ENCODE measurements around the gene CTSK.
"Not testable (repeated sequence)": the region's sequence is repeated elsewhere in the genome, so short reads cannot be mapped to it uniquely, and the experiment has no call there.

CTSK gene

GRCh38 chr1:150808121-150808520 lies at the start of gene CTSK:
CTSK (minus strand) TSS chr1:150808260; CDS start chr1:150806805, 1,455 bp downstream.
- DNase-seq: peak in 22 of 42 donors; percentile 3 to 55 (median 24)
- intact Hi-C loops (cut with DNase I): no loop called here

GRCh38 chr1:150852734-150853133 lies 44.7 kb upstream of the CTSK start:
- intact Hi-C loops (cut with DNase I); DNase-seq: not testable (repeated sequence)

GRCh38 chr1:150850801-150851362 lies 42.8 kb upstream of the CTSK start:
- DNase-seq; intact Hi-C loops (cut with DNase I): not testable (repeated sequence)

- DNase-seq: no peak
- intact Hi-C loops (cut with DNase I): no loop called here
Measured at GRCh38 chr1:150846473-150847146, 38.5 kb upstream of the CTSK start.

GRCh38 chr1:150843474-150843873 lies 35.4 kb upstream of the CTSK start:
- intact Hi-C loops (cut with DNase I): no loop called here
- DNase-seq: no peak

- intact Hi-C loops (cut with DNase I): no loop called here
- DNase-seq: no peak
Measured at GRCh38 chr1:150842964-150843363, 34.9 kb upstream of the CTSK start.

GRCh38 chr1:150842343-150842742 lies 34.3 kb upstream of the CTSK start:
- intact Hi-C loops (cut with DNase I): no loop called here
- DNase-seq: no peak

- DNase-seq: no peak
- intact Hi-C loops (cut with DNase I): no loop called here
Measured at GRCh38 chr1:150841626-150842025, 33.6 kb upstream of the CTSK start.

GRCh38 chr1:150840850-150841249 lies 32.8 kb upstream of the CTSK start:
- DNase-seq; intact Hi-C loops (cut with DNase I): not testable (repeated sequence)

- intact Hi-C loops (cut with DNase I): no loop called here
- no peak for DNase-seq
Measured at GRCh38 chr1:150836129-150836773, 28.2 kb upstream of the CTSK start.

GRCh38 chr1:150833961-150834360 lies 25.9 kb upstream of the CTSK start:
- intact Hi-C loops (cut with DNase I); DNase-seq: not testable (repeated sequence)

- DNase-seq: no peak
- intact Hi-C loops (cut with DNase I): no loop called here
Measured at GRCh38 chr1:150832597-150832996, 24.5 kb upstream of the CTSK start.

- intact Hi-C loops (cut with DNase I): no loop called here
- no peak for DNase-seq
Measured at GRCh38 chr1:150829751-150830150, 21.7 kb upstream of the CTSK start.

- intact Hi-C loops (cut with DNase I): no loop called here
- DNase-seq: no peak
Measured at GRCh38 chr1:150826299-150826698, 18.2 kb upstream of the CTSK start.

GRCh38 chr1:150820730-150821512 lies 12.9 kb upstream of the CTSK start:
- intact Hi-C loops (cut with DNase I): no loop called here
- no peak for DNase-seq

GRCh38 chr1:150815871-150816270 lies 7.8 kb upstream of the CTSK start:
- DNase-seq: no peak
- intact Hi-C loops (cut with DNase I): no loop called here

- DNase-seq: peak in 29 of 42 donors; percentile 9 to 57 (median 28)
Measured at GRCh38 chr1:150813028-150813707, 5.1 kb upstream of the CTSK start.

GRCh38 chr1:150810958-150811659 lies 3.0 kb upstream of the CTSK start:
- intact Hi-C loops (cut with DNase I): no loop called here
- no peak for DNase-seq

More at GRCh38 chr1:150813028-150813707, 5.1 kb upstream of the CTSK start:
- intact Hi-C loops (cut with DNase I): no loop called here

GRCh38 chr1:150809651-150810050 lies 1.6 kb upstream of the CTSK start:
- no peak for DNase-seq
- intact Hi-C loops (cut with DNase I): no loop called here

All from head of caudate nucleus (tissue), 42 donors.